Heart right ventricle (tissue), 16 donors: Measurements from ENCODE around the gene CCDC138. TPM values are rescaled to one million over a fixed set of nuclear protein-coding genes. Genes with fewer than 3 reads are reported as not detected.

Experiments used
- ATAC-seq, 8 donors: fragments of 200-7000 bp; cut with Tn5 transposase; one replicate each; pipeline ENCODE4 v1.9.1; 2020; ENCODE audit warnings: mild to moderate bottlenecking in 8 of 8, moderate library complexity in 8 of 8, moderate number of reproducible peaks in 1 of 8
- DNase-seq, 2 donors: peaks; one replicate each; pipeline ENCODE4 v3.0.0-alpha.2; 2020
- H3K27ac ChIP-seq, 10 donors: fragments of 200-600 bp; sonication (generic) in 2 of 10; one replicate each; pipeline versions ENCODE4 v1.5.0 to v1.8.0; 2020 to 2022; ENCODE audit warnings: mild to moderate bottlenecking in 3 of 10
- H3K27me3 ChIP-seq, 7 donors: fragments of 200-600 bp; one replicate each; pipeline ENCODE4 v1.8.0; 2021 to 2022; ENCODE audit warnings: mild to moderate bottlenecking in 2 of 7
- H3K36me3 ChIP-seq, 9 donors: fragments of 200-600 bp; sonication (generic) in 1 of 9; one replicate each; pipeline versions ENCODE4 v1.5.0 to v1.8.0; 2020 to 2022; ENCODE audit warnings: mild to moderate bottlenecking in 2 of 9
- H3K4me1 ChIP-seq, 9 donors: fragments of 200-600 bp; sonication (generic) in 1 of 9; one replicate each; pipeline versions ENCODE4 v1.5.0 to v1.8.0; 2020 to 2022; ENCODE audit warnings: mild to moderate bottlenecking in 4 of 9
- H3K4me3 ChIP-seq, 10 donors: fragments of 200-600 bp; sonication (generic) in 2 of 10; one replicate each; pipeline versions ENCODE4 v1.5.0 to v1.8.0; 2020 to 2022; ENCODE audit warnings: mild to moderate bottlenecking in 7 of 10, moderate library complexity in 2 of 10
- H3K9me3 ChIP-seq, 11 donors: fragments of 200-600 bp in 10 of 11; sonication (generic) in 2 of 11; one replicate each; pipeline versions ENCODE4 v1.5.0 to v1.8.0; 2013 to 2022; ENCODE audit warnings: mild to moderate bottlenecking in 2 of 11, control low read depth in 1 of 11, moderate library complexity in 1 of 11
- WGBS, 2 donors: extraction: QIAGEN DNeasy Blood & Tissue Kit; methylation state at CpG; one replicate each; pipeline ENCODE4 v1.1.7; 2013; ENCODE audit warnings: inconsistent platforms in 1 of 2; 5-methylcytosine and 5-hydroxymethylcytosine counted together
- intact Hi-C, 10 donors: fragments of 100-400 bp; cut with DNase I; formaldehyde crosslinking; loops; one replicate each; pipeline versions ENCODE4 v1.11.1 to v1.14.2; 2022
- polyA plus RNA-seq, 2 donors: library from polyadenylated mRNA; stranded (reverse); fragments of 200-250 nt; gene quantifications; one replicate each; pipeline ENCODE4 v1.2.3, GENCODE V29; 2013
- total RNA-seq, 10 donors: library from RNA; stranded (reverse); fragmentation: NEBNext Ultra II Directional in 3 of 10; extraction: Animal tissue kit (Norgen Biotek cat#: 25700) in 3 of 10; gene quantifications; one replicate each; pipeline versions ENCODE4 v1.2.1 to v1.2.4, GENCODE V29; 2021 to 2023
- TF ChIP-seq, protein P1 (sequence below), 9 donors: fragments of 200-600 bp; sonication (generic) in 2 of 9; IDR thresholded peaks; one replicate each; pipeline versions ENCODE4 v1.5.0 to v1.8.0; 2021 to 2022; ENCODE audit warnings: antibody characterized with exemption in 9 of 9, mild to moderate bottlenecking in 5 of 9, moderate library complexity in 1 of 9
- donor health status: Arrhythmogenic right ventricular cardiomyopathy.
- donor health status: ischemic (EF 13 %, LVEDD 7.1; RV severe dilation, severe dysfunction).
- donor health status: healthy with polysubstance abuse.
- donor health status: DM: no; HTN: yes; CAD: no.
- donor health status: DM: no; HTN: no; CAD: no.
- donor health status: ischemic (EF 25% LVEDD 6.9; RV normal size, moderate dysfunction).
- donor health status: ischemic (EF 25% LVEDD 5.7; RV mildly dilated, moderate dysfunction).
- donor health status: healthy.
- donor health status: DM: yes; HTN: yes; CAD: no.
- donor health status: Ischemic cardiomyopathy.
- donor health status: ischemic (EF 35%, LVEDD 5.7; RV mildly dilated, moderate dysfunction).
- donor health status: nonischemic (EF 11% LVEDD 7.7; RV severe dilation, severe dysfunction).
- donor health status: DM: yes; HTN: yes; CAD: no.
- donor health status: PGD.
- donor health status: ischemic (EF 29% LVEDD 5.4; RV normal size, mild dysfunction).
- donor health status: nonischemic (EF 23%, LVEDD 6.1; RV moderate dilation, normal function).

The CCDC138 gene
- total and polyA plus RNA-seq, 12 donors = 0.44 to 1.8 (median 0.99) TPM

DNA sequence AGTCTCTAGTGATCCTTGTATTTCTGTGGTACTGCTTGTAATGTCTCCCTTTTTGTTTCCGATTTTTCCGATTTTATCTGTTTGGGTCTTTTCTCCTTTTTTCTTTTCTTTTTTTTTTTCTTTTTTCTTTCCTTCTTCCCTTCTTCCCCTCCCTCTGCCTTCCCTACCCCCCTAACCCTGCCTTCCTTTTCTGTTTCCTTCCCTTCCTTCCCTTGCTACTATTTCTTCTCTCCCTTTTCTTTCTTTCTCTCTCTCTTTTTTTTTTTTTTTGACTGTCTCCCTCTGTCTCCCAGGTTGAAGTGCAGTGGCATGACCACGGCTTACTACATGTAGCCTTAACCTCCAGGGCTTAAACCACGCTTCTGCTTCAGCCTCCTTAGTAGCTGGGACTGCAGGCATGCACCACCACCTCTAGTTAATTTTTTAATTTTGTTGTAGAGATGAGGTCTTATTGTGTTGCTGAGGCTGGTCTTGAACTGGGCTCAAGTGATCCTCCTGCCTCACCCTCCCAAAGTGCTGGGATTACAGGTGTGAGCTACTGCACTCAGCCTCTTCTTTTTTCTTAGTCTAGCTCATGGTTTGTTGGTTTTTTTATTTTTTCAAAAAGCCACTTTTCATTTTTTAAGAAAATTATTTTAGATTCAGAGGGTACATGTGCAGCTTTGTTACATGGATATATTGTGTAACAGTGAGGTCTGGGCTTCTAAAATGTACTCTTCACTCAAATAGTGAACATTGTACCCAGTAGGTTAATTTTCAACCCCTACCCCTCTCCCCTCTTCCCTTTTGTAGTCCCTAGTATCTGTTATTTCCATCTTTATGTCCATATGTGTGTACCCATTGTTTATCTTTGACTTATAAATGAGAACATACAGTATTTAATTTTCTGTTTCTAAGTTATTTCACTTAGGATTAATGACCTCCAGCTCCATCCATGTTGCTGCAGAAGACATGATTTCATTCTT, 24.7 kb downstream of the CCDC138 start:
- intact Hi-C loops = no loop called here
- Histone ChIP-seq H3K9me3 (peaks cover 0 to 23% (median 8%) of the 10 kb centered on the region in 11 donors), H3K36me3 (peaks cover 0 to 54% (median 0%) of the 10 kb centered on the region in 9 donors), H3K4me3 (no peak overlapping the region), H3K4me1 (no peaks in the 10 kb centered on the region), H3K27me3 (no peaks in the 10 kb centered on the region), H3K27ac (no peak overlapping the region)
- TF ChIP-seq, protein P1, sequence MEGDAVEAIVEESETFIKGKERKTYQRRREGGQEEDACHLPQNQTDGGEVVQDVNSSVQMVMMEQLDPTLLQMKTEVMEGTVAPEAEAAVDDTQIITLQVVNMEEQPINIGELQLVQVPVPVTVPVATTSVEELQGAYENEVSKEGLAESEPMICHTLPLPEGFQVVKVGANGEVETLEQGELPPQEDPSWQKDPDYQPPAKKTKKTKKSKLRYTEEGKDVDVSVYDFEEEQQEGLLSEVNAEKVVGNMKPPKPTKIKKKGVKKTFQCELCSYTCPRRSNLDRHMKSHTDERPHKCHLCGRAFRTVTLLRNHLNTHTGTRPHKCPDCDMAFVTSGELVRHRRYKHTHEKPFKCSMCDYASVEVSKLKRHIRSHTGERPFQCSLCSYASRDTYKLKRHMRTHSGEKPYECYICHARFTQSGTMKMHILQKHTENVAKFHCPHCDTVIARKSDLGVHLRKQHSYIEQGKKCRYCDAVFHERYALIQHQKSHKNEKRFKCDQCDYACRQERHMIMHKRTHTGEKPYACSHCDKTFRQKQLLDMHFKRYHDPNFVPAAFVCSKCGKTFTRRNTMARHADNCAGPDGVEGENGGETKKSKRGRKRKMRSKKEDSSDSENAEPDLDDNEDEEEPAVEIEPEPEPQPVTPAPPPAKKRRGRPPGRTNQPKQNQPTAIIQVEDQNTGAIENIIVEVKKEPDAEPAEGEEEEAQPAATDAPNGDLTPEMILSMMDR (IDR thresholded peaks at IDR 0.05) = no peak
- no peak for DNase-seq
- ATAC-seq = no peak
- 98% methylated on average over 4 of the region's 4 CpGs for WGBS, 2 donors

DNA sequence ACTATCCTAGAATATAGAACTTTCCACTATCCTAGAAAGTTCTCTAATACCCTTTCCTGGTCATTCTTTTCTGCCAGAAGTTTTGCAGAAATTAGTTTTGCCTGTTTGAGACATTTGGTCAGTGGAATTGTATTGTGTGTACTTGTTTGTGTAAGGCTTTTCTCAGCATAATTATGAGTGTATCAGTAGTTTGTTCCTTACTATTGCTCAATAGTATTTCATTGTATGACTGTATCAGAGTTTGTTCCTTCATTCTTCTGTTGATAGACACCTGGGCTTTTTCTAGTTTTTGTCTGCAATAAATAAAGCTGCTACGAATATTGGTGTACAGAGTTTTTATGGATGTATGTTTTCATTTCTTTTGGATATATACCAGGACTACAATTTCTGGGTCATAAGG, 27.2 kb downstream of the CCDC138 start:
- ATAC-seq (no peak), DNase-seq (no peak)
- no peaks in the 10 kb centered on the region for H3K27me3 ChIP-seq
- TF ChIP-seq, protein P1 (IDR thresholded peaks at IDR 0.05) = no peak
- H3K4me3 ChIP-seq = no peak overlapping the region
- 94 to 96% methylated on average over 1 of the region's 1 CpG for WGBS, 2 donors
- intact Hi-C loops = no loop called here
- H3K4me1 ChIP-seq = no peaks in the 10 kb centered on the region
- H3K9me3 ChIP-seq = peaks cover 0 to 20% (median 8%) of the 10 kb centered on the region in 11 donors
- no peak overlapping the region for H3K27ac ChIP-seq
- H3K36me3 ChIP-seq = peaks cover 0 to 64% (median 0%) of the 10 kb centered on the region in 9 donors

DNA sequence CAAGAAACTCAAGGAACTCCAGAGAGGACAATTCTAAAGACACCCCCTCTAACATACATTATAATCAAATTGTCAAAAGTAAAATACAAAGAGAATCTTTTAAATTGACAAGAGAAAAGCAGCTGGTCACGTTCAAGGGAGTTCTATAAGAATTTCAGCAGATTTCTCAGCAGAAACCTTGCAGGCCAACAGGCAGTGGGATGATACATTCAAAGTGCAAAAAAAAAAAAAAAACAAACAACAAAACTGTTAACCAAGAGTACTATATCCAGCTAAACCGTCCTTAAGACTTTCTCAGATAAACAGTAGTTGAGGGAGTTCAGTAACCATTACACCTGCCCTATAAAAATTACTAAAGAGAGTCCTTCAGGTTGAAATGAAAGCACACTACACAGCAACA, 33.9 kb downstream of the CCDC138 start:
- H3K4me3 ChIP-seq = no peak overlapping the region
- ATAC-seq = no peak
- TF ChIP-seq, protein P1 (IDR thresholded peaks at IDR 0.05) = no peak
- peaks cover 0 to 43% (median 0%) of the 10 kb centered on the region in 9 donors for H3K36me3 ChIP-seq
- H3K9me3 ChIP-seq = peaks cover 0 to 16% (median 6%) of the 10 kb centered on the region in 11 donors
- no peak overlapping the region for H3K27ac ChIP-seq
- intact Hi-C loops = no loop called here
- DNase-seq = no peak
- no peaks in the 10 kb centered on the region for H3K4me1 ChIP-seq
- 94 to 95% methylated on average over 2 of the region's 2 CpGs for WGBS, 2 donors
- no peaks in the 10 kb centered on the region for H3K27me3 ChIP-seq

DNA sequence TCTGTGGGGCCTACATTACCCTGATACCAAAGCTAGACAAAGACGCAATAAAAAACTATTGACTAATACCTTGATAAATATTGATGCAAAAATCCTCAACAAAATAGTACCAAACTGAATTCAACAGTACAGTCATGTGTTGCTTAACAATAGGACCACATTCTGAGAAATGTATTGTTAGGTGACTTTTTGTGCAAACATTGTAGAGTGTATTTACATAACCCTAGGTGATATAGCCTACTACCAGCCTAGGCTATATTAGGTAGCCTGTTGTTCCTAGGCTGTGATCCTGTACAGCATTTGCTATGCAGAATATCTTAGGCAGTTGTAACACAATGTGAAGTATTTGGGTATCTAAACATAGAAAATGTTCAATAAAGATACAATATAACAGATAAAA, 36.7 kb downstream of the CCDC138 start:
- no peaks in the 10 kb centered on the region for H3K27me3 ChIP-seq
- H3K4me1 ChIP-seq = no peaks in the 10 kb centered on the region
- DNase-seq (no peak), ATAC-seq (no peak)
- H3K36me3 ChIP-seq = peaks cover 0 to 22% (median 0%) of the 10 kb centered on the region in 9 donors
- no peak overlapping the region for H3K27ac ChIP-seq
- TF ChIP-seq, protein P1 (IDR thresholded peaks at IDR 0.05) = no peak
- 95 to 98% methylated on average over 1 of the region's 1 CpG for WGBS, 2 donors
- intact Hi-C loops = no loop called here
- H3K9me3 ChIP-seq = peaks cover 0 to 16% (median 6%) of the 10 kb centered on the region in 11 donors
- no peak overlapping the region for H3K4me3 ChIP-seq
